ENCODE results near the gene OVCH2.
"Not testable (repeated sequence)": the region's sequence is repeated elsewhere in the genome, so short reads cannot be mapped to it uniquely, and the experiment has no call there.

Gene OVCH2

GRCh38 chr11:7671347-7672215, 34.7 kb downstream of the OVCH2 start:
- DNase-seq (ENCODE audit: low read depth in 2 of 3, low spot score in 2 of 3): peak in 1 of 3 experiments; percentile 11

- DNase-seq (ENCODE audit: low read depth in 2 of 3, low spot score in 2 of 3): no peak
These were observed 35.6 kb downstream of the OVCH2 start for GRCh38 chr11:7670641-7671040.

GRCh38 chr11:7668911-7669310, 37.4 kb downstream of the OVCH2 start:
- DNase-seq (ENCODE audit: low read depth in 2 of 3, low spot score in 2 of 3): no peak

- DNase-seq (ENCODE audit: low read depth in 2 of 3, low spot score in 2 of 3): no peak
These were observed 37.8 kb downstream of the OVCH2 start for GRCh38 chr11:7668464-7668863.

GRCh38 chr11:7667460-7667859, 38.8 kb downstream of the OVCH2 start:
- no peak for DNase-seq (ENCODE audit: low read depth in 2 of 3, low spot score in 2 of 3)

- DNase-seq (ENCODE audit: low read depth in 2 of 3, low spot score in 2 of 3): no peak
These were observed 39.9 kb downstream of the OVCH2 start for GRCh38 chr11:7666292-7666866.

- peak; percentile 33 to 75 (median 53) for DNase-seq (ENCODE audit: low read depth in 2 of 3, low spot score in 2 of 3)
These were observed 40.6 kb downstream of the OVCH2 start for GRCh38 chr11:7665473-7666291.

- DNase-seq (ENCODE audit: low read depth in 2 of 3, low spot score in 2 of 3): no peak
These were observed 41.4 kb downstream of the OVCH2 start for GRCh38 chr11:7664867-7665266.

GRCh38 chr11:7663531-7663930, 42.7 kb downstream of the OVCH2 start:
- not testable (repeated sequence) for DNase-seq (ENCODE audit: low read depth in 2 of 3, low spot score in 2 of 3)

GRCh38 chr11:7657306-7658025, 48.8 kb downstream of the OVCH2 start:
- no peak for DNase-seq (ENCODE audit: low read depth in 2 of 3, low spot score in 2 of 3)

GRCh38 chr11:7656704-7657103, 49.6 kb downstream of the OVCH2 start:
- DNase-seq (ENCODE audit: low read depth in 2 of 3, low spot score in 2 of 3): no peak

GRCh38 chr11:7655253-7656217, 50.7 kb downstream of the OVCH2 start:
- no peak for DNase-seq (ENCODE audit: low read depth in 2 of 3, low spot score in 2 of 3)

- DNase-seq (ENCODE audit: low read depth in 2 of 3, low spot score in 2 of 3): no peak
These were observed 52.0 kb downstream of the OVCH2 start for GRCh38 chr11:7654195-7654705.

GRCh38 chr11:7651700-7652099, 54.6 kb downstream of the OVCH2 start:
- no peak for DNase-seq (ENCODE audit: low read depth in 2 of 3, low spot score in 2 of 3)

GRCh38 chr11:7651140-7651551, 55.1 kb downstream of the OVCH2 start:
- DNase-seq (ENCODE audit: low read depth in 2 of 3, low spot score in 2 of 3): no peak

- DNase-seq (ENCODE audit: low read depth in 2 of 3, low spot score in 2 of 3): no peak
These were observed 58.0 kb downstream of the OVCH2 start for GRCh38 chr11:7648264-7648663.

GRCh38 chr11:7646866-7647265, 59.4 kb downstream of the OVCH2 start:
- no peak for DNase-seq (ENCODE audit: low read depth in 2 of 3, low spot score in 2 of 3)

- no peak for DNase-seq (ENCODE audit: low read depth in 2 of 3, low spot score in 2 of 3)
These were observed 61.1 kb downstream of the OVCH2 start for GRCh38 chr11:7645206-7645605.

GRCh38 chr11:7643314-7643713, 63.0 kb downstream of the OVCH2 start:
- DNase-seq (ENCODE audit: low read depth in 2 of 3, low spot score in 2 of 3): no peak

GRCh38 chr11:7642747-7643146, 63.5 kb downstream of the OVCH2 start:
- DNase-seq (ENCODE audit: low read depth in 2 of 3, low spot score in 2 of 3): no peak

Measured in activated CD8-positive, alpha-beta memory T cell treated with anti-CD3 and anti-CD28 coated beads for 48 hours (primary cell).